K562 (cell line): ENCODE measurements around the gene SPCS2. TPM values are rescaled to one million over a fixed set of nuclear protein-coding genes. Genes with fewer than 3 reads are reported as not detected.

Experiments used
- ATF1 ChIP-seq, 2 experiments: fragments of 450-650 bp in 1 of 2; IDR thresholded peaks; 2 replicates each; pipeline ENCODE4 v1.6.1; 2016; ENCODE audit warnings: missing compliant biosample characterization in 1 of 2, missing genetic modification characterization in 1 of 2
- ATF7 ChIP-seq: fragments of 450-650 bp; IDR thresholded peaks from 2 replicates; pipeline ENCODE4 v1.7.1; 2014; ENCODE audit warnings: mild to moderate bottlenecking, moderate library complexity
- CC2D1A ChIP-seq: fragments of 450-650 bp; IDR thresholded peaks from 2 replicates; pipeline ENCODE4 v1.6.1; 2017; ENCODE audit warnings: mild to moderate bottlenecking
- ESRRA ChIP-seq: fragments of 450-650 bp; IDR thresholded peaks from 2 replicates; pipeline ENCODE4 v1.6.1; 2014; ENCODE audit warnings: low read depth, mild to moderate bottlenecking, moderate library complexity, borderline replicate concordance
- EZH2 ChIP-seq: IDR thresholded peaks from 2 replicates; pipeline ENCODE4 v1.6.1; 2012; ENCODE audit warnings: low read depth, mild to moderate bottlenecking, inconsistent platforms, low read length, borderline replicate concordance
- GABPB1 ChIP-seq: sonication (generic); formaldehyde crosslinking; IDR thresholded peaks from 2 replicates; pipeline ENCODE4 v1.8.0; 2022; ENCODE audit warnings: mild to moderate bottlenecking, missing genetic modification reagents
- KAT7 ChIP-seq: sonication (generic); formaldehyde crosslinking; IDR thresholded peaks from 2 replicates; pipeline ENCODE4 v1.8.0; 2022; ENCODE audit warnings: missing genetic modification reagents, mild to moderate bottlenecking, borderline replicate concordance
- MCM5 ChIP-seq: fragments of 450-650 bp; IDR thresholded peaks from 2 replicates; pipeline ENCODE4 v1.6.1; 2016; ENCODE audit warnings: low read depth
- MEIS2 ChIP-seq: fragments of 450-650 bp; IDR thresholded peaks from 2 replicates; pipeline ENCODE4 v1.6.1; 2014; ENCODE audit warnings: mild to moderate bottlenecking; ENCODE audit not compliant: partially characterized antibody
- PHF21A ChIP-seq: fragments of 450-650 bp; IDR thresholded peaks from 2 replicates; pipeline ENCODE4 v1.6.1; 2017; ENCODE audit warnings: low read depth, borderline replicate concordance
- RAD21 ChIP-seq, 2 experiments: fragments of 250-450 bp in 1 of 2; fragments of 450-650 bp in 1 of 2; sonication (Bioruptor Pico) in 1 of 2; formaldehyde crosslinking in 1 of 2; IDR thresholded peaks in 1 of 2; conservative IDR thresholded peaks in 1 of 2; 2 replicates each; pipeline versions ENCODE4 v1.4.0 to v1.8.0; 2020 to 2022; ENCODE audit warnings: mild to moderate bottlenecking in 2 of 2, moderate library complexity in 1 of 2
- RAD51 ChIP-seq: fragments of 450-650 bp; IDR thresholded peaks from 2 replicates; pipeline ENCODE4 v1.7.1; 2016; ENCODE audit warnings: low read depth, mild to moderate bottlenecking, borderline replicate concordance
- RB1 ChIP-seq: fragments of 450-650 bp; IDR thresholded peaks from 2 replicates; pipeline ENCODE4 v1.6.1; 2017; ENCODE audit warnings: low read depth, mild to moderate bottlenecking
- RCOR1 ChIP-seq, 2 experiments: IDR thresholded peaks; 2 replicates each; pipeline ENCODE4 v1.6.1; 2012; ENCODE audit warnings: low read depth in 2 of 2, low read length in 2 of 2, borderline replicate concordance in 1 of 2, improper control_type of control experiment in 1 of 2
- TEAD2 ChIP-seq: fragments of 450-650 bp; IDR thresholded peaks from 2 replicates; pipeline ENCODE4 v1.6.1; 2016; ENCODE audit warnings: missing genetic modification characterization, control low read depth, missing compliant biosample characterization
- TOE1 ChIP-seq, 2 experiments: fragments of 450-650 bp in 1 of 2; sonication (generic) in 1 of 2; formaldehyde crosslinking in 1 of 2; IDR thresholded peaks; 2 replicates each; pipeline versions ENCODE4 v1.7.1 to v1.8.0; 2016 to 2022; ENCODE audit warnings: borderline replicate concordance in 2 of 2, mild to moderate bottlenecking in 2 of 2, antibody characterized with exemption in 1 of 2, inconsistent platforms in 1 of 2, low read depth in 1 of 2, missing genetic modification reagents in 1 of 2, moderate library complexity in 1 of 2
- ZNF24 ChIP-seq: fragments of 450-650 bp; IDR thresholded peaks from 2 replicates; pipeline ENCODE4 v1.6.1; 2016
- ZNF354B ChIP-seq: fragments of 250-450 bp; sonication (Bioruptor Pico); IDR thresholded peaks from 2 replicates; pipeline ENCODE4 v1.4.0; 2020
- ZNF584 ChIP-seq: fragments of 200-800 bp; sonication (Bioruptor generic); IDR thresholded peaks from 2 replicates; pipeline ENCODE4 v1.6.1; 2016; ENCODE audit warnings: low read depth, mild to moderate bottlenecking, missing genetic modification characterization, missing compliant biosample characterization
- ZNF785 ChIP-seq: fragments of 250-450 bp; sonication (Bioruptor Pico); IDR thresholded peaks from 2 replicates; pipeline ENCODE4 v1.4.0; 2020; ENCODE audit warnings: mild to moderate bottlenecking
- ZSCAN29 ChIP-seq: fragments of 450-650 bp; IDR thresholded peaks from 2 replicates; pipeline ENCODE4 v1.6.1; 2017
- polyA plus RNA-seq, 8 experiments: library from polyadenylated mRNA; depleted of rRNA in 4 of 8; stranded (reverse) in 5 of 8; unstranded in 3 of 8; fragments of >200 nt; fragmentation: Nextera tagmentation in 2 of 8; fragmentation: Illumina TruSeq in 1 of 8; extraction: Ambion mirVana in 2 of 8; extraction: Trizol in 1 of 8; gene quantifications; 2 replicates each; pipeline versions ENCODE4 v1.2.1 to v1.2.3, GENCODE V29; 2011 to 2014; ENCODE audit warnings: inconsistent platforms in 1 of 8, missing spikeins in 1 of 8
- total RNA-seq, 7 experiments: library from RNA; depleted of rRNA in 6 of 7; stranded (reverse); fragments of >200 nt in 6 of 7; fragmentation: Illumina TruSeq in 2 of 7; extraction: Trizol in 2 of 7; gene quantifications; 2 replicates each; pipeline versions ENCODE4 v1.2.1 to v1.2.3, GENCODE V29; 2011 to 2021; ENCODE audit warnings: low replicate concordance in 1 of 7
- TF ChIP-seq, protein P1 (sequence below): sonication (generic); formaldehyde crosslinking; IDR thresholded peaks from 2 replicates; pipeline ENCODE4 v1.8.1; 2023; ENCODE audit warnings: mild to moderate bottlenecking, missing genetic modification reagents
- TF ChIP-seq, protein P2 (sequence below): fragments of 450-650 bp; formaldehyde crosslinking; IDR thresholded peaks from 2 replicates; pipeline ENCODE4 v1.4.0; 2020; ENCODE audit warnings: mild to moderate bottlenecking, moderate library complexity
- TF ChIP-seq, protein P3 (sequence below): fragments of 250-450 bp; sonication (Bioruptor Pico); IDR thresholded peaks from 2 replicates; pipeline ENCODE4 v1.9.0; 2021; ENCODE audit warnings: mild to moderate bottlenecking, inconsistent platforms

SPCS2 gene
- total and polyA plus RNA-seq, 9 of the 15 experiments (the other 6 are each of a cell fraction or from before 2014, with no cell fraction given) = 38.2 to 458 (median 193) TPM

DNA sequence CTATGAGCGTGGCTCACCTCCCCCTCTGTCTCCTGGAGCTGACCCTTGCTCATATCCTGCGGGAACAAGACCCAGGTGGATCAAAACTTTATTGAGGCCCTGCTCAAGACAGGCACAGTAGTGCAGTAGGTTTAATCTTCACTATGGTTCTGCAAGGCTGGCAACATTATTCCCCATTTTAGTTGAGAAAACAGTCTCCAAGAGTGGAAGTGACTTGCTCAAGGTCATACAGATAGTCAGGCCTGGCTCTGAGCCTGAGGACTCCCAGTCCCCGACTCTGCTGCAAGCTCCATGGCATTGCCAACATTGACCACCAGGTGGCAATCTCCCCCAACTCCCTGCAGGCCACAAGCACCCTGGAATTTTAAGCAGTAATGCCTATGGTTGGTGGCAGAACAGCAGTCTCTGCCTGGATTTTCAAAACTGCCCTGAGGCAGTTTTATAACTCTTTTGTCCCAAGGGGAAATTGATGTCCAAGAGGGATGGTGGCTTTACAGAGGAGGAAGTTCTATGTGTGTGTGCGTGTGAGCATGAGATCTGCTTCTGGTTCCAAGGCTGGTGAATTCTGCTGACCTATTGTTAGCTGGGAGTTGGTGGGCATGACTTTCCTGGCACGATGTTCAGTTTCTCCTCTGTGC is 73.8 kb downstream of the SPCS2 start (continued):
- TF ChIP-seq, protein P1, sequence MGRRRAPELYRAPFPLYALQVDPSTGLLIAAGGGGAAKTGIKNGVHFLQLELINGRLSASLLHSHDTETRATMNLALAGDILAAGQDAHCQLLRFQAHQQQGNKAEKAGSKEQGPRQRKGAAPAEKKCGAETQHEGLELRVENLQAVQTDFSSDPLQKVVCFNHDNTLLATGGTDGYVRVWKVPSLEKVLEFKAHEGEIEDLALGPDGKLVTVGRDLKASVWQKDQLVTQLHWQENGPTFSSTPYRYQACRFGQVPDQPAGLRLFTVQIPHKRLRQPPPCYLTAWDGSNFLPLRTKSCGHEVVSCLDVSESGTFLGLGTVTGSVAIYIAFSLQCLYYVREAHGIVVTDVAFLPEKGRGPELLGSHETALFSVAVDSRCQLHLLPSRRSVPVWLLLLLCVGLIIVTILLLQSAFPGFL (CRISPR knock-in tag) = 0 out of 2 replicates have a peak, but pooled peaks have one; percentile 50
- TF ChIP-seq ZNF24 (peak; percentile 46; the same call in 1 of the 2 replicates), RAD51 (no peak), ESRRA (peak; percentile 94), ATF1 (CRISPR knock-in tag; IDR thresholded peaks at IDR 0.05) (no peak), ATF1 (tag; IDR thresholded peaks at IDR 0.05) (peak; percentile 34; the same call in 1 of the 2 replicates), ZNF584 (CRISPR knock-in tag) (no peak), ATF7 (0 out of 2 replicates have a peak, but pooled peaks have one; percentile 17), PHF21A (no peak), CC2D1A (peak; percentile 90), EZH2 (no peak), KAT7 (CRISPR knock-in tag) (no peak), ZNF785 (CRISPR knock-in tag) (no peak), ZSCAN29 (no peak), MCM5 (no peak), ZNF354B (no peak), MEIS2 (no peak), RB1 (peak; percentile 84), TOE1 (IDR thresholded peaks at IDR 0.05; ENCODE audit: borderline replicate concordance) (no peak), TOE1 (CRISPR knock-in tag; IDR thresholded peaks at IDR 0.05; ENCODE audit: borderline replicate concordance, low read depth) (no peak), TEAD2 (tag) (peak; percentile 86), RAD21 (CRISPR knock-in tag; conservative IDR thresholded peaks at IDR 0.05 in 1 of 2, IDR thresholded peaks at IDR 0.05 in 1 of 2) (peak; percentile 98 to 99), GABPB1 (peak; percentile 41; the same call in 1 of the 2 replicates), RCOR1 (IDR thresholded peaks at IDR 0.05; ENCODE audit: borderline replicate concordance in 1 of 2, low read depth in 2 of 2, low read length in 2 of 2) (peak; percentile 36 to 80; a peak in 2 of 4 replicates)
- TF ChIP-seq, protein P2, sequence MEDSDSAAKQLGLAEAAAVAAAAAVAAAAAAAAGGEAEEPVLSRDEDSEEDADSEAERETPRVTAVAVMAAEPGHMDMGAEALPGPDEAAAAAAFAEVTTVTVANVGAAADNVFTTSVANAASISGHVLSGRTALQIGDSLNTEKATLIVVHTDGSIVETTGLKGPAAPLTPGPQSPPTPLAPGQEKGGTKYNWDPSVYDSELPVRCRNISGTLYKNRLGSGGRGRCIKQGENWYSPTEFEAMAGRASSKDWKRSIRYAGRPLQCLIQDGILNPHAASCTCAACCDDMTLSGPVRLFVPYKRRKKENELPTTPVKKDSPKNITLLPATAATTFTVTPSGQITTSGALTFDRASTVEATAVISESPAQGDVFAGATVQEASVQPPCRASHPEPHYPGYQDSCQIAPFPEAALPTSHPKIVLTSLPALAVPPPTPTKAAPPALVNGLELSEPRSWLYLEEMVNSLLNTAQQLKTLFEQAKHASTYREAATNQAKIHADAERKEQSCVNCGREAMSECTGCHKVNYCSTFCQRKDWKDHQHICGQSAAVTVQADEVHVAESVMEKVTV = peak; percentile 98
- TF ChIP-seq, protein P3, sequence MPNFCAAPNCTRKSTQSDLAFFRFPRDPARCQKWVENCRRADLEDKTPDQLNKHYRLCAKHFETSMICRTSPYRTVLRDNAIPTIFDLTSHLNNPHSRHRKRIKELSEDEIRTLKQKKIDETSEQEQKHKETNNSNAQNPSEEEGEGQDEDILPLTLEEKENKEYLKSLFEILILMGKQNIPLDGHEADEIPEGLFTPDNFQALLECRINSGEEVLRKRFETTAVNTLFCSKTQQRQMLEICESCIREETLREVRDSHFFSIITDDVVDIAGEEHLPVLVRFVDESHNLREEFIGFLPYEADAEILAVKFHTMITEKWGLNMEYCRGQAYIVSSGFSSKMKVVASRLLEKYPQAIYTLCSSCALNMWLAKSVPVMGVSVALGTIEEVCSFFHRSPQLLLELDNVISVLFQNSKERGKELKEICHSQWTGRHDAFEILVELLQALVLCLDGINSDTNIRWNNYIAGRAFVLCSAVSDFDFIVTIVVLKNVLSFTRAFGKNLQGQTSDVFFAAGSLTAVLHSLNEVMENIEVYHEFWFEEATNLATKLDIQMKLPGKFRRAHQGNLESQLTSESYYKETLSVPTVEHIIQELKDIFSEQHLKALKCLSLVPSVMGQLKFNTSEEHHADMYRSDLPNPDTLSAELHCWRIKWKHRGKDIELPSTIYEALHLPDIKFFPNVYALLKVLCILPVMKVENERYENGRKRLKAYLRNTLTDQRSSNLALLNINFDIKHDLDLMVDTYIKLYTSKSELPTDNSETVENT (CRISPR knock-in tag) = no peak
